OCI-LY7 (cell line): ENCODE results near the gene COMMD9. TPM values are rescaled to one million over a fixed set of nuclear protein-coding genes. Genes with fewer than 3 reads are reported as not detected.

Source experiments
- BruUV-seq: library from RNA; stranded (reverse); fragments of 400-500 nt; replicated peaks from 2 replicates; lab custom pipeline; 2021; lab: Mats Ljungman, UMichigan
- CTCF ChIA-PET: fragments of 300-600 bp; sonication (Branson Sonifier 250); formaldehyde crosslinking; loops from one replicate; lab custom pipeline; 2022; ENCODE audit warnings: antibody characterized with exemption; ENCODE audit not compliant: unreplicated experiment; lab: Charles Lee
- POLR2A ChIA-PET: fragments of 300-600 bp; sonication (Branson Sonifier 250); formaldehyde crosslinking; loops from one replicate; lab custom pipeline; 2022; ENCODE audit warnings: antibody characterized with exemption; lab: Charles Lee
- DNase-seq: peaks from one replicate; pipeline ENCODE4 v3.0.0-alpha.2; 2015; ENCODE audit warnings: low spot score
- H2AFZ ChIP-seq: fragments of 200-600 bp; sonication (generic), shearing (Covaris generic); 2 replicates; pipeline ENCODE4 v1.6.1; 2014; ENCODE audit warnings: mild to moderate bottlenecking, antibody characterized with exemption, low read length, moderate library complexity
- H3K27ac ChIP-seq: fragments of 200-600 bp; sonication (generic); 2 replicates; pipeline ENCODE4 v1.5.1; 2014; ENCODE audit warnings: mixed run types, low read depth, mild to moderate bottlenecking, moderate library complexity, low read length, inconsistent platforms; ENCODE audit not compliant: poor library complexity, severe bottlenecking
- H3K36me3 ChIP-seq: fragments of 200-600 bp; sonication (generic); 2 replicates; pipeline ENCODE4 v1.6.1; 2014; ENCODE audit warnings: mild to moderate bottlenecking, antibody characterized with exemption, low read length, moderate library complexity, mixed read lengths; ENCODE audit not compliant: insufficient read depth
- H3K4me1 ChIP-seq: fragments of 200-600 bp; sonication (generic); 2 replicates; pipeline ENCODE4 v1.5.1; 2014; ENCODE audit warnings: mild to moderate bottlenecking, low read length; ENCODE audit not compliant: insufficient read depth, poor library complexity, severe bottlenecking
- H3K4me2 ChIP-seq: fragments of 200-600 bp; sonication (generic); 2 replicates; pipeline ENCODE4 v1.6.1; 2014; ENCODE audit warnings: mild to moderate bottlenecking, low read length
- H3K4me3 ChIP-seq: fragments of 200-600 bp; sonication (generic); 2 replicates; pipeline ENCODE4 v1.5.1; 2014; ENCODE audit warnings: mild to moderate bottlenecking, low read depth, low read length; ENCODE audit not compliant: poor library complexity, severe bottlenecking
- H3K79me2 ChIP-seq: fragments of 200-600 bp; sonication (generic); 2 replicates; pipeline ENCODE4 v1.6.1; 2016; ENCODE audit warnings: low read depth, mild to moderate bottlenecking, low read length, moderate library complexity, mixed read lengths; ENCODE audit not compliant: insufficient read depth
- H3K9me2 ChIP-seq: fragments of 200-600 bp; sonication (generic); 2 replicates; pipeline ENCODE4 v1.6.1; 2016; ENCODE audit warnings: mild to moderate bottlenecking, low read length, mixed read lengths; ENCODE audit not compliant: insufficient read depth
- H3K9me3 ChIP-seq: fragments of 200-600 bp; sonication (generic); 2 replicates; pipeline ENCODE4 v1.6.1; 2014; ENCODE audit warnings: mild to moderate bottlenecking, mixed run types, low read length, mixed read lengths
- H4K20me1 ChIP-seq: fragments of 200-600 bp; sonication (generic); 2 replicates; pipeline ENCODE4 v1.6.1; 2014; ENCODE audit warnings: mild to moderate bottlenecking, antibody characterized with exemption, low read length, moderate library complexity, mixed read lengths; ENCODE audit not compliant: insufficient read depth
- EZH2phosphoT487 ChIP-seq: fragments of 200-600 bp; sonication (generic); IDR thresholded peaks from 2 replicates; pipeline ENCODE4 v1.6.1; 2018; ENCODE audit warnings: low read depth, borderline replicate concordance, mild to moderate bottlenecking, mixed run types, antibody characterized with exemption, low read length, moderate library complexity, mixed read lengths
- intact Hi-C: fragments of 100-400 bp; cut with micrococcal nuclease; formaldehyde crosslinking; loops from one replicate; pipeline ENCODE4 v1.10.0; 2022; ENCODE audit not compliant: unreplicated experiment
- total RNA-seq, 2 experiments: library from RNA; depleted of rRNA in 1 of 2; stranded (reverse); fragments of >200 nt in 1 of 2; shearing (Covaris generic) in 1 of 2; gene quantifications; 2 replicates each; pipeline ENCODE4 v1.2.3, GENCODE V29; 2014 to 2022
- TF ChIP-seq, protein P1 (sequence below): fragments of 200-600 bp; sonication (generic); conservative IDR thresholded peaks from 2 replicates; pipeline ENCODE4 v1.5.1; 2014; ENCODE audit warnings: mild to moderate bottlenecking, antibody characterized with exemption, low read length, moderate library complexity, mixed read lengths

The COMMD9 gene
- total RNA-seq, 2 experiments from 2014 or later = 37.6 to 46.8 TPM

DNA sequence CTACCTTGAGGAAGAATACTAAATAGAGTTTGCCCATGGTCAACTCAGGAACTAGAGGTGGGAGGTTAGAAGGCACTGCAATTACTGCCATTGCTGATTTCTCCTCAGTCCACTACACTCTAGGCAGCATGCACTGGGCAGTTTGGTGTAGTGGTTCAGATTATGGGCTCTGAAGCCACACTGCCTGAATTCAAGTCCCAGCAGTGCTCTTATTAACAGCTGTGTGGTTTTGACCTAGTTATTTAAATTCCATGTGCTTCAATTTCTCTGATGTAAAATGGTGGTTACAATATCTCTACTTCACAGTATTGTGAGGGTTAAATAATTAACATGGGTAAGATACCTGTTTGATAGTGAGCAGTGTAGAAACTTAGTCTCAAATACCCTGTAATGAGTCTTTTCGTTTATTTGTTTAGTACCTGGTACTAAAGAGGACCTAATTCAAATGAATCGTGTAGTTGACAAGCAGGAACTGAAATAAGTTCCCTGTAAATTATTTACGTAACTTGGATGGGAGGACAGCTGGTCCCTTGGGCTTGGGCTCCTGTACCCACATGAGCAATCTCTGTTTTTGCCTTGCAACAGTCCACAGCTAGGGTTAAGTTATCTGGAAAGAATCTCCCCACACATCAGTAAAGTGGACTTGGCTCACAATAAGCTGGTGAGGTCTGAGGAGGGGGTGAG is 24.7 kb upstream of the COMMD9 start:
- TF ChIP-seq, protein P1, sequence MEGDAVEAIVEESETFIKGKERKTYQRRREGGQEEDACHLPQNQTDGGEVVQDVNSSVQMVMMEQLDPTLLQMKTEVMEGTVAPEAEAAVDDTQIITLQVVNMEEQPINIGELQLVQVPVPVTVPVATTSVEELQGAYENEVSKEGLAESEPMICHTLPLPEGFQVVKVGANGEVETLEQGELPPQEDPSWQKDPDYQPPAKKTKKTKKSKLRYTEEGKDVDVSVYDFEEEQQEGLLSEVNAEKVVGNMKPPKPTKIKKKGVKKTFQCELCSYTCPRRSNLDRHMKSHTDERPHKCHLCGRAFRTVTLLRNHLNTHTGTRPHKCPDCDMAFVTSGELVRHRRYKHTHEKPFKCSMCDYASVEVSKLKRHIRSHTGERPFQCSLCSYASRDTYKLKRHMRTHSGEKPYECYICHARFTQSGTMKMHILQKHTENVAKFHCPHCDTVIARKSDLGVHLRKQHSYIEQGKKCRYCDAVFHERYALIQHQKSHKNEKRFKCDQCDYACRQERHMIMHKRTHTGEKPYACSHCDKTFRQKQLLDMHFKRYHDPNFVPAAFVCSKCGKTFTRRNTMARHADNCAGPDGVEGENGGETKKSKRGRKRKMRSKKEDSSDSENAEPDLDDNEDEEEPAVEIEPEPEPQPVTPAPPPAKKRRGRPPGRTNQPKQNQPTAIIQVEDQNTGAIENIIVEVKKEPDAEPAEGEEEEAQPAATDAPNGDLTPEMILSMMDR = no peak
- TF ChIP-seq EZH2phosphoT487 = no peak
- POLR2A ChIA-PET = interaction anchor here (0.5 kb wide), 1 partner anchor 119 kb away, joined by 3 read pairs; no protein-coding TSS in a partner anchor
- H4K20me1 ChIP-seq = no peaks in the 10 kb centered on the region
- H3K4me2 ChIP-seq = no peak overlapping the region
- DNase-seq = no peak
- H3K4me1 ChIP-seq = no peaks in the 10 kb centered on the region
- no peak overlapping the region for H3K27ac ChIP-seq
- intact Hi-C loops = no loop called here
- no peaks in the 10 kb centered on the region for H3K9me2 ChIP-seq
- no peaks in the 10 kb centered on the region for H3K36me3 ChIP-seq
- no peaks in the 10 kb centered on the region for H3K9me3 ChIP-seq
- no peak overlapping the region for H3K4me3 ChIP-seq
- H3K79me2 ChIP-seq = no peaks in the 10 kb centered on the region
- CTCF ChIA-PET = no interaction called here
- H2AFZ ChIP-seq = no peak overlapping the region
- BruUV-seq = no TSS peak

DNA sequence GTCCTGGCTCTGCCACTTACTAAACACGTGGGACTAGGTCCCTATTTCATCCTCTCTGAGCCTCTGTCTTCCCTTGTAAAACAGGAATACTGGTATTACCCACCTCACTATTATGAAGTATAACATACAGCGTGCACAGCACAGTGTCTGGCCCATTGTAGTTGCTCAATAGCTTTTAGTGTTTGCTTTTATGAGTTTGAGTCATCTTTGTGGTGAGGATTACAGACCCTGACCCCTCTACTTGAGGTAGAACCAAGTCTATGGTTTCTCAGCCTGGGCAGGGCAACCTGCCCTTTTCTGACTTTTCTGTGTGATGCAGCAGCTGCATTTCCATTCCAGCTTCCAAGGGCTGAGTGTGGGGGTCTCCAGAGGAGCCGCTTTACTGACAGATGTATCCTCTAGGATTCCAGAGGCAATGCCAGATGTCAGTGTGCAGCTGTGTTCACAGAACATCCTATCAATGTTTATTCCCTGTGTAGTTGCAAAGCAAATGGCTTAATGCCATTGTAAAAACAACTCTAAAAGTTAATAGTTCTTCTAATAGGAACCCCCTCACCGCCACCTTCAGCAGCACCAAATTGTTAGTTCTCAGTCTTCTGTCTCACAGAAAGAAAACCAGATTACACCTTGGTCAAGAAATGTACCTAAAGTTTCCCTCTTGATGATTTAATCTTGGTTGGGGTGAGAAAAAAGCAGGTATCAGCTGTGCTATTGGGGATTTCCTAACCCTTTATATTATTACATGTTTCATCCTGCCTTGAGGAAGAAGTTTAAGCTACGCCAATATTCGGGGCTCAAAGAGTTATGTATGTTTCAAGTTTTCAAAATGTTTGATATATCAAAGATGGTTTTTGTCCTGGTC is 23.6 kb upstream of the COMMD9 start:
- BruUV-seq = no TSS peak
- intact Hi-C loops = no loop called here
- no peak overlapping the region for H3K4me3 ChIP-seq
- H4K20me1 ChIP-seq = no peaks in the 10 kb centered on the region
- H3K36me3 ChIP-seq = no peaks in the 10 kb centered on the region
- POLR2A ChIA-PET = interaction anchor here (0.5 kb wide), 1 partner anchor 120 kb away, joined by 3 read pairs; no protein-coding TSS in a partner anchor
- TF ChIP-seq, protein P1 = no peak
- no peak for TF ChIP-seq EZH2phosphoT487
- H3K4me2 ChIP-seq = no peak overlapping the region
- no peaks in the 10 kb centered on the region for H3K9me2 ChIP-seq
- no peaks in the 10 kb centered on the region for H3K79me2 ChIP-seq
- DNase-seq = no peak
- H2AFZ ChIP-seq = no peak overlapping the region
- no peaks in the 10 kb centered on the region for H3K9me3 ChIP-seq
- CTCF ChIA-PET = no interaction called here
- H3K4me1 ChIP-seq = no peaks in the 10 kb centered on the region
- H3K27ac ChIP-seq = no peak overlapping the region
